Subcutaneous adipose tissue (tissue), 4 donors: ENCODE measurements around the gene MRPL44. TPM values are rescaled to one million over a fixed set of nuclear protein-coding genes. Genes with fewer than 3 reads are reported as not detected.

Experiments
- CTCF ChIP-seq: fragments of 450-650 bp; IDR thresholded peaks from one replicate; pipeline ENCODE4 v1.5.1; 2016; ENCODE audit warnings: low read depth, mild to moderate bottlenecking, control low read depth, antibody characterized with exemption, moderate library complexity
- total RNA-seq, 4 donors: library from RNA; depleted of rRNA; stranded (reverse); fragments of >200 nt; gene quantifications; one replicate each; pipeline ENCODE4 v1.1.0, GENCODE V29; 2016

Gene MRPL44
- total RNA-seq, 4 donors from 2014 or later = 21.8 to 30.4 (median 22.6) TPM

DNA sequence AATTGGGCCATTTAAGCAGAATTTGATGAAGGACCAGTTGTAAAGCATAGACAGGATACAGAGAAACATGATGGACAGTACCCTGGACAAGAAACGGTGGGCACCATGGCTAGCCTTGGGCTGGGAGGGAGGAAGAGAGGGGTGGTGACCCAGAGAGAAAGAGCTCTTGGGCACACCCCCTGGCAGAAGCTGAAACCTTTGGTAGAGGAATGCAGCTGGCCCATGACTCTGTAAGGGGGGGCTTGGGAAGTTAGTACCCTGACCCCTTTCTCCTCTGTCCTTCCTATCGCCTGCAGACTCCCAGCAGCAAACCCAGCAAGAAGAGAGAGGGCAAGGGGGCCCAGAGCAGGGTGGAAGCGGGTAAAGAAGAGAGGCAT lies 32.6 kb downstream of the MRPL44 start:
- TF ChIP-seq CTCF = no peak

DNA sequence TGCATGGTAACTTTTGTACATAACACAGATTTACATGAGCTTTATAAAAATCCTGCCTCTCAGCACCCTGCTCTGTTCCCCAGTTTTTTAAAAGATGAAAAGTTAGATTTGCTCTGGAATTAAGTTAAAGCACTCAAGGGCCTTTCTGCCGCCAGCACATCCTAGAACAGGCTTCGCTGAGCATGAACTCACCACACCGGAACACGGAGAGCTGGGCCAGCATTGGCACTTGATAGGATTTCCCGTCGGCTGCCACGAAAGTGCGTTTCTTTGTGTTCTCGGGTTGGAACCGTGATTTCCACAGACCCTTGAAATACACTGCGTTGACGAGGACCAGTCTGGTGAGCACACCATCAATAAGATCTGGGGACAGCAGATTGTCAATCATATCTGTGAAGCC lies 34.3 kb downstream of the MRPL44 start:
- TF ChIP-seq CTCF = no peak

- no peak for TF ChIP-seq CTCF
Measured at GRCh38 chr2:223993634-223994232, 36.5 kb downstream of the MRPL44 start.

GRCh38 chr2:223994562-223995162 lies 37.4 kb downstream of the MRPL44 start:
- no peak for TF ChIP-seq CTCF

- no peak for TF ChIP-seq CTCF
Measured at GRCh38 chr2:223995569-223995968, 38.3 kb downstream of the MRPL44 start.

- no peak for TF ChIP-seq CTCF
Measured at GRCh38 chr2:223996391-223996790, 39.1 kb downstream of the MRPL44 start.

- TF ChIP-seq CTCF = no peak
Measured at GRCh38 chr2:223997938-223998337, 40.7 kb downstream of the MRPL44 start.
